Thyroid gland (tissue), 4 donors: ENCODE data around the gene DGKQ.

Experiments used
- POLR2A ChIP-seq, 2 donors: fragments of 450-650 bp; IDR thresholded peaks; one replicate each; pipeline ENCODE4 v1.6.1; 2017; ENCODE audit warnings: antibody characterized with exemption in 2 of 2, mild to moderate bottlenecking in 2 of 2, moderate library complexity in 1 of 2
- TF ChIP-seq, protein P1 (sequence below), 6 experiments: fragments of 200-600 bp in 3 of 6; fragments of 450-650 bp in 3 of 6; sonication (generic) in 3 of 6; IDR thresholded peaks; one replicate each; pipeline ENCODE4 v1.5.1; 2016 to 2019; ENCODE audit warnings: antibody characterized with exemption in 6 of 6, mild to moderate bottlenecking in 2 of 6, inconsistent platforms in 1 of 6, moderate library complexity in 1 of 6

DNA sequence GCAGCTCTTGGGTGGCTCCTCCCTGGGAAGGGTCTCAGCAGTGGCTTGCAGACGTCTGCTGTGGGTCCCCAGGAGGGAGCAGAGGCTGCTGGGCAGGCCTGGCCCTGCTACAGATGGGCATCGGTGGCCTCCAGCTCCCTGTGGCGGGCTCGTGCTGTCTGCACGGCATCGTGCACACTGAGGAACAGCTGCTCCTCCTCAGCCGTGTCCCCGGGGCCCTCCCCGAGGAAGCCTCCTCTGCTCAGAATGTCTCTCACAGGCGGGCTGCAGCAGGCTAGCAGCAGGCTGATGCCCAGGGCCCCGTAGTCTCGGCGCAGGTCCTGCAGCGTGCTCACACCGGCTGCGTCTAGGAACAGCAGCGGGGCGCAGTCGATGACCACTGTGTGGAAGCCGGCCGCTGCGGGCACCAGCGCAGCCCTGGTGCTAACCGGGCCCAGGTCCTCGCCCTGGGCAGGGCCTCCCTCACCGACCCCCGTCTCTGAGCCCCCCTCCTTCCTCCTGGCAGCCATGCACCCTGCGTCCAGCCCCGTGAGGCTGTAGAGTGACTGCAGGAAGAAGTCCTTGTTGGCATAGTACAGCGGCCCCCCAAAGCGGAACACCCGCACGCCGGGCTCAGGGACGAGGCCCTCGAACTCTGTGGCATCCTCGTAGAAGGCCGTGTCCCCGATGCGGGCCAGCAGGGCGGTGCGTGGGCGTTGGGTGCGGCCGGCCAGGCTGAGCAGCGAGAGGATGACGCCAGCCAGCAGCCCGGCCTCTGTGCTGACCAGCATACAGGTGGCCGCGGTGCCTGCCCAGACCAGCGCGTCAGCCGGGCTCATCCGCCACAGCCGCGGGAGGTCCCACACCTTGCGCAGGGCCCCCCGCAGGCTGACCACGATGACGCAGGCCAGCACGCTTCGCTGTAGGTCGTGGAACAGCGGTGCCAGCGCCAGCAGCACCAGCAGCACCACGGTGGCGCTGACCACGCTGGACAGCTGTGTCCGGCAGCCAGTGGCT lies 15.7 kb upstream of the DGKQ start:
- TF ChIP-seq, protein P1, sequence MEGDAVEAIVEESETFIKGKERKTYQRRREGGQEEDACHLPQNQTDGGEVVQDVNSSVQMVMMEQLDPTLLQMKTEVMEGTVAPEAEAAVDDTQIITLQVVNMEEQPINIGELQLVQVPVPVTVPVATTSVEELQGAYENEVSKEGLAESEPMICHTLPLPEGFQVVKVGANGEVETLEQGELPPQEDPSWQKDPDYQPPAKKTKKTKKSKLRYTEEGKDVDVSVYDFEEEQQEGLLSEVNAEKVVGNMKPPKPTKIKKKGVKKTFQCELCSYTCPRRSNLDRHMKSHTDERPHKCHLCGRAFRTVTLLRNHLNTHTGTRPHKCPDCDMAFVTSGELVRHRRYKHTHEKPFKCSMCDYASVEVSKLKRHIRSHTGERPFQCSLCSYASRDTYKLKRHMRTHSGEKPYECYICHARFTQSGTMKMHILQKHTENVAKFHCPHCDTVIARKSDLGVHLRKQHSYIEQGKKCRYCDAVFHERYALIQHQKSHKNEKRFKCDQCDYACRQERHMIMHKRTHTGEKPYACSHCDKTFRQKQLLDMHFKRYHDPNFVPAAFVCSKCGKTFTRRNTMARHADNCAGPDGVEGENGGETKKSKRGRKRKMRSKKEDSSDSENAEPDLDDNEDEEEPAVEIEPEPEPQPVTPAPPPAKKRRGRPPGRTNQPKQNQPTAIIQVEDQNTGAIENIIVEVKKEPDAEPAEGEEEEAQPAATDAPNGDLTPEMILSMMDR (IDR thresholded peaks at IDR 0.05), result no peak
- no peak for TF ChIP-seq POLR2A (IDR thresholded peaks at IDR 0.05)
